ENCODE measurements around the gene LRP1B.

LRP1B gene

GRCh38 chr2:142131010-142131669 lies at the start of gene LRP1B:
TSS of gene LRP1B (minus strand) at chr2:142131016. CDS start at chr2:142130729, 287 bp downstream.
- no peak for DNase-seq

- no peak for DNase-seq
These were observed 48.9 kb upstream of the LRP1B start for GRCh38 chr2:142179686-142180085.

GRCh38 chr2:142178604-142179003 lies 47.8 kb upstream of the LRP1B start:
- DNase-seq, result no peak

- DNase-seq, result no peak
These were observed 46.1 kb upstream of the LRP1B start for GRCh38 chr2:142176941-142177340.

GRCh38 chr2:142175813-142176338 lies 45.1 kb upstream of the LRP1B start:
- no peak for DNase-seq

- DNase-seq, result no peak
These were observed 43.4 kb upstream of the LRP1B start for GRCh38 chr2:142174176-142174575.

- no peak for DNase-seq
These were observed 40.0 kb upstream of the LRP1B start for GRCh38 chr2:142170847-142171246.

- no peak for DNase-seq
These were observed 35.0 kb upstream of the LRP1B start for GRCh38 chr2:142165790-142166189.

- DNase-seq, result no peak
These were observed 22.8 kb upstream of the LRP1B start for GRCh38 chr2:142153601-142154000.

GRCh38 chr2:142150453-142150852 lies 19.6 kb upstream of the LRP1B start:
- no peak for DNase-seq

- DNase-seq, result no peak
These were observed 13.7 kb upstream of the LRP1B start for GRCh38 chr2:142144547-142144946.

- DNase-seq, result no peak
These were observed 11.8 kb upstream of the LRP1B start for GRCh38 chr2:142142595-142142994.

GRCh38 chr2:142140434-142140845 lies 9.6 kb upstream of the LRP1B start:
- DNase-seq, result no peak

GRCh38 chr2:142139384-142139783 lies 8.6 kb upstream of the LRP1B start:
- no peak for DNase-seq

- no peak for DNase-seq
These were observed 5.8 kb upstream of the LRP1B start for GRCh38 chr2:142136571-142136970.

GRCh38 chr2:142134911-142135310 lies 4.1 kb upstream of the LRP1B start:
- no peak for DNase-seq

GRCh38 chr2:142130111-142131009 lies 456 bp downstream of the LRP1B start:
- no peak for DNase-seq

GRCh38 chr2:142128105-142128504 lies 2.7 kb downstream of the LRP1B start:
- DNase-seq, result no peak

- no peak for DNase-seq
These were observed 3.6 kb downstream of the LRP1B start for GRCh38 chr2:142127248-142127647.

- no peak for DNase-seq
These were observed 6.1 kb downstream of the LRP1B start for GRCh38 chr2:142124706-142125105.

GRCh38 chr2:142119347-142119746 lies 11.5 kb downstream of the LRP1B start:
- DNase-seq, result no peak

- no peak for DNase-seq
These were observed 18.0 kb downstream of the LRP1B start for GRCh38 chr2:142112757-142113221.

GRCh38 chr2:142104134-142104758 lies 26.6 kb downstream of the LRP1B start:
- no peak for DNase-seq
